Tibial artery (tissue), 4 donors: ENCODE results near the gene PIGU.

Experiments
- DNase-seq, 2 donors: peaks; one replicate each; pipeline ENCODE4 v3.0.0-alpha.2; 2019
- H3K27ac ChIP-seq, 2 donors: fragments of 200-600 bp; sonication (generic) in 1 of 2; 1 replicate in 1 of 2; 2 replicates in 1 of 2; pipeline ENCODE4 v1.5.1; 2018 to 2019; ENCODE audit warnings: mild to moderate bottlenecking in 1 of 2
- H3K27me3 ChIP-seq, 2 donors: fragments of 200-600 bp; sonication (generic) in 1 of 2; one replicate each; pipeline versions ENCODE4 v1.5.1 to v1.6.0; 2016 to 2019
- H3K36me3 ChIP-seq, 3 donors: fragments of 200-600 bp; sonication (generic) in 2 of 3; one replicate each; pipeline ENCODE4 v1.5.1; 2016 to 2019; ENCODE audit warnings: mild to moderate bottlenecking in 2 of 3
- H3K4me1 ChIP-seq, 4 donors: fragments of 200-600 bp; sonication (generic) in 2 of 4; 1 replicate in 3 of 4; 2 replicates in 1 of 4; pipeline ENCODE4 v1.5.1; 2016 to 2019
- H3K4me3 ChIP-seq, 2 donors: fragments of 200-600 bp; sonication (generic) in 1 of 2; 1 replicate in 1 of 2; 2 replicates in 1 of 2; pipeline ENCODE4 v1.5.1; 2018 to 2019; ENCODE audit warnings: mild to moderate bottlenecking in 2 of 2
- H3K9me3 ChIP-seq, 3 donors: fragments of 200-600 bp; sonication (generic) in 1 of 3; one replicate each; pipeline ENCODE4 v1.5.1; 2016 to 2019
- CTCF ChIP-seq, 2 experiments: fragments of 200-600 bp in 1 of 2; fragments of 450-650 bp in 1 of 2; IDR thresholded peaks; one replicate each; pipeline ENCODE4 v1.5.1; 2017 to 2019; ENCODE audit warnings: antibody characterized with exemption in 2 of 2, mild to moderate bottlenecking in 1 of 2, moderate library complexity in 1 of 2
- intact Hi-C: fragments of 100-400 bp; cut with DNase I; formaldehyde crosslinking; loops from one replicate; pipeline ENCODE4 v1.15.0; 2023; ENCODE audit warnings: low total_unique reads

PIGU gene

GRCh38 chr20:34636648-34637047 lies 40.2 kb downstream of the PIGU start:
- intact Hi-C loops: no loop called here
- Histone ChIP-seq H3K4me3 (no peak overlapping the region), H3K36me3 (peaks cover 16 to 54% (median 19%) of the 10 kb centered on the region in 3 donors), H3K4me1 (no peaks in the 10 kb centered on the region), H3K27me3 (no peaks in the 10 kb centered on the region), H3K27ac (no peak overlapping the region), H3K9me3 (no peaks in the 10 kb centered on the region)
- no peak for DNase-seq
- no peak for TF ChIP-seq CTCF (IDR thresholded peaks at IDR 0.05)

- DNase-seq: no peak
- H3K4me1 ChIP-seq: no peaks in the 10 kb centered on the region
- H3K9me3 ChIP-seq: no peaks in the 10 kb centered on the region
- no peak overlapping the region for H3K27ac ChIP-seq
- no peak for TF ChIP-seq CTCF (IDR thresholded peaks at IDR 0.05)
- intact Hi-C loops: no loop called here
- no peak overlapping the region for H3K4me3 ChIP-seq
- H3K27me3 ChIP-seq: no peaks in the 10 kb centered on the region
- H3K36me3 ChIP-seq: peaks cover 10 to 45% (median 19%) of the 10 kb centered on the region in 3 donors
Observed at GRCh38 chr20:34634392-34634791, 42.5 kb downstream of the PIGU start.

- no peaks in the 10 kb centered on the region for H3K9me3 ChIP-seq
- peaks cover 10 to 45% (median 19%) of the 10 kb centered on the region in 3 donors for H3K36me3 ChIP-seq
- DNase-seq: no peak
- H3K4me3 ChIP-seq: no peak overlapping the region
- no peaks in the 10 kb centered on the region for H3K27me3 ChIP-seq
- no peak overlapping the region for H3K27ac ChIP-seq
- H3K4me1 ChIP-seq: no peaks in the 10 kb centered on the region
- TF ChIP-seq CTCF (IDR thresholded peaks at IDR 0.05): no peak
- intact Hi-C loops: no loop called here
Observed at GRCh38 chr20:34632870-34633452, 43.9 kb downstream of the PIGU start.

GRCh38 chr20:34629904-34630303 lies 47.0 kb downstream of the PIGU start:
- Histone ChIP-seq H3K27me3 (no peaks in the 10 kb centered on the region), H3K36me3 (peaks cover 10 to 22% (median 16%) of the 10 kb centered on the region in 3 donors), H3K4me1 (no peaks in the 10 kb centered on the region), H3K27ac (no peak overlapping the region), H3K4me3 (no peak overlapping the region), H3K9me3 (no peaks in the 10 kb centered on the region)
- intact Hi-C loops: no loop called here
- TF ChIP-seq CTCF (IDR thresholded peaks at IDR 0.05): no peak
- no peak for DNase-seq

GRCh38 chr20:34629342-34629741 lies 47.5 kb downstream of the PIGU start:
- H3K27me3 ChIP-seq: no peaks in the 10 kb centered on the region
- H3K36me3 ChIP-seq: peaks cover 11 to 20% (median 13%) of the 10 kb centered on the region in 3 donors
- H3K27ac ChIP-seq: no peak overlapping the region
- H3K4me1 ChIP-seq: no peaks in the 10 kb centered on the region
- no peak for DNase-seq
- H3K9me3 ChIP-seq: no peaks in the 10 kb centered on the region
- TF ChIP-seq CTCF (IDR thresholded peaks at IDR 0.05): no peak
- H3K4me3 ChIP-seq: no peak overlapping the region
- intact Hi-C loops: no loop called here

- no peak for TF ChIP-seq CTCF (IDR thresholded peaks at IDR 0.05)
- Histone ChIP-seq H3K9me3 (no peaks in the 10 kb centered on the region), H3K27ac (no peak overlapping the region), H3K4me3 (no peak overlapping the region), H3K27me3 (no peaks in the 10 kb centered on the region), H3K36me3 (peaks cover 0 to 9% (median 7%) of the 10 kb centered on the region in 3 donors), H3K4me1 (no peaks in the 10 kb centered on the region)
- intact Hi-C loops: no loop called here
- no peak for DNase-seq
Observed at GRCh38 chr20:34628026-34628425, 48.9 kb downstream of the PIGU start.
